Skeletal muscle satellite cell (primary cell): ENCODE results near the gene SLC37A2.
A peak's percentile ranks its signal among the peaks of the same experiment; 100 is the strongest.

ENCODE experiments used
- H3K27me3 ChIP-seq: 2 replicates; pipeline ENCODE4 v1.7.0; 2013; ENCODE audit warnings: low read length; ENCODE audit not compliant: control insufficient read depth, insufficient read depth
- H3K36me3 ChIP-seq: 2 replicates; pipeline ENCODE4 v1.7.0; 2013; ENCODE audit warnings: mild to moderate bottlenecking, control low read depth, low read length; ENCODE audit not compliant: insufficient read depth
- H3K4me1 ChIP-seq: 2 replicates; pipeline ENCODE4 v1.7.0; 2013; ENCODE audit warnings: low read length; ENCODE audit not compliant: control insufficient read depth, insufficient read depth
- H3K4me2 ChIP-seq: 2 replicates; pipeline ENCODE4 v1.7.0; 2013; ENCODE audit warnings: mild to moderate bottlenecking, low read length
- H3K4me3 ChIP-seq: 2 replicates; pipeline ENCODE4 v1.7.0; 2013; ENCODE audit warnings: low read length
- H3K9ac ChIP-seq: 2 replicates; pipeline ENCODE4 v1.7.0; 2013; ENCODE audit warnings: mild to moderate bottlenecking, low read depth, low read length, moderate library complexity
- H3K9me3 ChIP-seq: replicated peaks from 2 replicates; pipeline ENCODE4 v1.7.0; 2013; ENCODE audit warnings: mild to moderate bottlenecking, control low read depth, low read length

The SLC37A2 gene

GRCh38 chr11:125100136-125100535 lies 37.0 kb downstream of the SLC37A2 start:
- Histone ChIP-seq H3K9ac (no peak overlapping the region), H3K4me2 (no peak overlapping the region), H3K27me3 (no peaks in the 10 kb centered on the region), H3K4me1 (no peaks in the 10 kb centered on the region), H3K36me3 (peaks cover 29% of the 10 kb centered on the region), H3K4me3 (no peak overlapping the region), H3K9me3 (no peaks in the 10 kb centered on the region)

- no peak overlapping the region for H3K9ac ChIP-seq
- H3K4me2 ChIP-seq, result no peak overlapping the region
- H3K9me3 ChIP-seq, result no peaks in the 10 kb centered on the region
- no peak overlapping the region for H3K4me3 ChIP-seq
- H3K4me1 ChIP-seq, result no peaks in the 10 kb centered on the region
- H3K36me3 ChIP-seq, result peaks cover 24% of the 10 kb centered on the region
- no peaks in the 10 kb centered on the region for H3K27me3 ChIP-seq
These were observed 38.5 kb downstream of the SLC37A2 start for GRCh38 chr11:125101596-125101995.

DNA sequence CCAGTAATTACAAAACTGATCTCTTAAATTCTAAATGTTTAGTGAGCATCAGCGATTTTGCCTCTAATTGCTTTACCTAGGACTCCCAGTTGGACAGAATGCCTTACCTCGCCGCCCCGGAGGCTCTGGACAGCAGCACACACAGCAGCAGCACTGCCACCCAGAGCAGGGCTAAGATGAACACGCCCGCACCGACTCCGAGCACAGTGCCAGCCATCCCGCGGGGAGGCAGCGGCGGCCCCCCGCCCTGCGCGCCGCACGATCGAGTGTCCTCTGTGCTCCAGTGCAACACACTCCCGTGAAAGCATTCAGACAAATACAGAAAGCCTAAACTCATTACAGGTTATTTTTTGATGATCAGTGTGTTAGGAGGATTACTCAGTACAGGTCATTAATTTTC lies 38.9 kb downstream of the SLC37A2 start:
- no peak overlapping the region for H3K4me2 ChIP-seq
- H3K27me3 ChIP-seq, result no peaks in the 10 kb centered on the region
- H3K36me3 ChIP-seq, result peaks cover 24% of the 10 kb centered on the region
- H3K4me1 ChIP-seq, result no peaks in the 10 kb centered on the region
- no peak overlapping the region for H3K4me3 ChIP-seq
- H3K9ac ChIP-seq, result no peak overlapping the region
- H3K9me3 ChIP-seq, result no peaks in the 10 kb centered on the region

- Histone ChIP-seq H3K4me2 (no peak overlapping the region), H3K36me3 (peaks cover 20% of the 10 kb centered on the region), H3K4me1 (no peaks in the 10 kb centered on the region)
These were observed 39.4 kb downstream of the SLC37A2 start for GRCh38 chr11:125102510-125102909.

DNA sequence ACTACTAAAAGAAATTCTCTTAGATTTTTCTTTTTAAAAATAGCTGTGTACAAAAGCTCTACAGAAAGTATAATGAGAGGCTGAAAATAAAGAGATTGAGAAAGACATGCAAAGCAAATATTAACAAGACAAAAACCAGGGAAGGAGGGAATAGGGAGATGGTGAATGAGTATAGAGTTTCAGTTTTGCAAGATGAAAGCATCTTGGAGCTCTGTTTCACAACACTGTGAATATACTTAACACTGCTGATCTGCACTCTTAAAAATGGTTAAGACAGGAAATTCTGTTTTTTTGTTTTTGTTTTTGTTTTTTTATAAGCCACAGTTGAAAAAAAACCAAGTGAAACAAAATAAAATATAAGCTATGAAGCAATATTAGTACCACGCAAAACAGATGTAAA lies 42.8 kb downstream of the SLC37A2 start:
- H3K27me3 ChIP-seq, result no peaks in the 10 kb centered on the region
- H3K4me2 ChIP-seq, result no peak overlapping the region
- H3K4me3 ChIP-seq, result no peak overlapping the region
- no peak overlapping the region for H3K9ac ChIP-seq
- no peaks in the 10 kb centered on the region for H3K36me3 ChIP-seq
- H3K4me1 ChIP-seq, result peaks cover 7% of the 10 kb centered on the region
- no peaks in the 10 kb centered on the region for H3K9me3 ChIP-seq

More at GRCh38 chr11:125102510-125102909, 39.4 kb downstream of the SLC37A2 start:
- H3K9ac ChIP-seq, result no peak overlapping the region
- H3K27me3 ChIP-seq, result no peaks in the 10 kb centered on the region
- no peak overlapping the region for H3K4me3 ChIP-seq
- H3K9me3 ChIP-seq, result no peaks in the 10 kb centered on the region

DNA sequence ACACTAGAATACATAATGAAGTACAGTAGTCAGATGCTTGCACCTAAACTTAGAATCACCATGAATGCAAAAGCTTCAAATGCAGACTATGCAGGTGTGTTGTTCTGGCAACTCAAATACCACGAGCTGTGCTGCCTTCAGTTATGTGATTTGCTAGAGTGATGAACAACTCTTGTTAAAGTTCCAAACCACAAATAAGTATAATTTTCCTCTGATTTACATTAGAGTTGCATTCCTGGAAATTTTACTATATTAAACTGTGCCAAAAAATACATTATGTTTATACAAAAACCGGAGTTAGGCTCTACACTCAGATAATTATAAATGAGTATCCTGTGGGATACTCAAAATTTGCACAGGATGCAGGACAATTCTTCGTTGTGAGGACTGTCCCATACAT lies 45.4 kb downstream of the SLC37A2 start:
- Histone ChIP-seq H3K9me3 (no peaks in the 10 kb centered on the region), H3K36me3 (no peaks in the 10 kb centered on the region)

DNA sequence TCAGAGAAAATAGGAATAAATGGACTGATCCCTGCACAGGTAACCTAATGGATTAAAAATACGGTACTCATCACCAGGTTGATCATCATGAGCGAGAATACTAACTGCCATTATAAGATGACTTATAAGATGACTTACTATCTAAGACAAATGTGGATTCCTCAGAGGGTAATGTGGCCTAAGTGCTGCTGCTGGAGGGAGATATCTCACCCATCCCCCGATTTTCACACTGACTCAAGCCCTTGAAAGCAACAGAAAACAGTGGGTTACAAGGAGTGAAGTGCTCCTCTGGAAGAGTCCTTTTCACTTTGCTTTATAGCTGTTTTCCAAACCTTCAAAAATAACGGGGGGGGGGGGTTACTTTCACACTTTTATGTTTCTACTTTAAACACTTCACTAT lies 47.4 kb downstream of the SLC37A2 start:
- peak overlapping the region; percentile 84 for H3K4me3 ChIP-seq

More for the DNA sequence above, 45.4 kb downstream of the SLC37A2 start:
- Histone ChIP-seq H3K4me3 (no peak overlapping the region), H3K9ac (no peak overlapping the region), H3K27me3 (no peaks in the 10 kb centered on the region), H3K4me2 (no peak overlapping the region), H3K4me1 (peaks cover 12% of the 10 kb centered on the region)

DNA sequence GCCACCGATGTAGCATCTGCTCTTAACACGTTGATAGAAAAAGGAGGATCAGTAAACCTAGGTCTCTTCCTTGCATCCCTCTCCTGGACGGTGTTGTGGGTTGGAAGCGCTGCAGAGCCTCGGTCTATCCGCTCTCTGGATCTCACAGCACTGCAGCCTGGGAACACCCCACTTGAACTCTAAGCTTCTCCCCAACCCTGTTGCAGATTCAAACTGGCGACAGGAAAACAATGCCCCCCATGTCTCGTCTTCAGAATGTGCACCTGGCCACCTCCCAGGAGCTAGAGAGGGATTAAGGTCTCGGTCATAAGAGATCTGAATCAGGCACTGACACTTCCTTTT lies 47.9 kb downstream of the SLC37A2 start:
- H3K9ac ChIP-seq, result peak overlapping the region; percentile 85
- peak overlapping the region; percentile 84 for H3K4me3 ChIP-seq
- H3K27me3 ChIP-seq, result no peaks in the 10 kb centered on the region
- peak overlapping the region; percentile 86 for H3K4me2 ChIP-seq
- no peaks in the 10 kb centered on the region for H3K9me3 ChIP-seq
- H3K36me3 ChIP-seq, result no peaks in the 10 kb centered on the region
- peaks cover 12% of the 10 kb centered on the region for H3K4me1 ChIP-seq

More for the DNA sequence above, 47.4 kb downstream of the SLC37A2 start:
- Histone ChIP-seq H3K9ac (peak overlapping the region; percentile 85), H3K9me3 (no peaks in the 10 kb centered on the region), H3K4me2 (peak overlapping the region; percentile 86), H3K27me3 (no peaks in the 10 kb centered on the region), H3K36me3 (no peaks in the 10 kb centered on the region), H3K4me1 (peaks cover 12% of the 10 kb centered on the region)

GRCh38 chr11:125111343-125112207 lies 48.5 kb downstream of the SLC37A2 start, which contains the start of gene TMEM218:
Gene TMEM218 (minus strand): TSS chr11:125111626. CDS start chr11:125102241, 9,385 bp downstream.
- Histone ChIP-seq H3K4me1 (peaks cover 12% of the 10 kb centered on the region), H3K36me3 (no peaks in the 10 kb centered on the region), H3K9ac (peak within 1 kb of the TSS; percentile 85), H3K4me3 (peak within 1 kb of the TSS; percentile 84), H3K4me2 (peak within 1 kb of the TSS; percentile 86), H3K9me3 (no peaks in the 10 kb centered on the region), H3K27me3 (no peaks in the 10 kb centered on the region)

DNA sequence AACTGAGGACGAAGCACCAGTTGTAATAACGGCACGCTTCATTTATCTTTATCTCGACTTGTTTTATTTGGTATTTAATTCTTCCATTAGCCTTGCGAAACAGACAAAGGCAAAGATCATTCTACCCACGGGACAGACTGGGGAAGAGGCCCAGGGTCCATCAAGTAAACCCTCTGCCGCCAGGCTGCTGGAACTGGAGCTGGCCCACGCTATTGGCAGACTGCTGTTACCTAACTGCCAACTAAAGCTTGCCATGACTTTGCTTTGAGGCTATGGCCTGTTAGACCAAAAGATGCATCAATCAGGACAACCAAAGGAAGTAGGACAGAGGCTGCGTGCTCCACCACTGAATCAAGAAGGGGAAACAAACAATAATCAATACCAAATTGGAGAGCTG lies 49.1 kb downstream of the SLC37A2 start:
- Histone ChIP-seq H3K9me3 (no peaks in the 10 kb centered on the region), H3K4me1 (peaks cover 12% of the 10 kb centered on the region), H3K27me3 (no peaks in the 10 kb centered on the region), H3K9ac (peak overlapping the region; percentile 48), H3K4me3 (peak overlapping the region; percentile 69), H3K4me2 (peak overlapping the region; percentile 84), H3K36me3 (no peaks in the 10 kb centered on the region)

GRCh38 chr11:125114518-125114917 lies 51.4 kb downstream of the SLC37A2 start:
- Histone ChIP-seq H3K4me1 (peaks cover 12% of the 10 kb centered on the region), H3K4me3 (no peak overlapping the region), H3K9ac (no peak overlapping the region), H3K4me2 (no peak overlapping the region), H3K36me3 (no peaks in the 10 kb centered on the region), H3K27me3 (no peaks in the 10 kb centered on the region), H3K9me3 (no peaks in the 10 kb centered on the region)

DNA sequence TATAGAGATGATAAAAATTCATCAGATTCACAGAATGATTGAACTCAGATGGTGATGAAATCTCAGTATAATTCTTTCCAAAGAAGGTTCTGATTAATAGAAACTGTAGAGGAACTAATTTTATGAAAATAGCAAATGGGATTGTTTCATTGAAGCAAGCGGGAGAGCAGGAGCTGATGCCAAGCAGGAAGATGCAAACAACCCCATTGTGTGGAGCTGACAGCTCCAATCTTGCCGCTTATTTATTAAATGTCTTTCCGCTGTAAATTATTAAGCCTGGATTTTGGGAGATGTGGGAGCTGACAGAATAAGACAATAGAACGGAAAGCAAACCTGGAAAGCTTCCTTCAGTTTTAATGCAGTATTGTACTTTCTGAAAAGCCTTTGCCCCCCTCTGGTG lies 54.3 kb downstream of the SLC37A2 start:
- no peak overlapping the region for H3K4me2 ChIP-seq
- no peak overlapping the region for H3K4me3 ChIP-seq
- no peaks in the 10 kb centered on the region for H3K36me3 ChIP-seq
- no peaks in the 10 kb centered on the region for H3K9me3 ChIP-seq
- H3K9ac ChIP-seq, result no peak overlapping the region
- no peaks in the 10 kb centered on the region for H3K27me3 ChIP-seq
- H3K4me1 ChIP-seq, result no peaks in the 10 kb centered on the region
